Measurements from ENCODE around the gene CCNB2. TPM values are rescaled to one million over a fixed set of nuclear protein-coding genes. Genes with fewer than 3 reads are reported as not detected.

CCNB2 gene
- total and polyA plus RNA-seq, 2 donors (not counting 3 experiments of a cell fraction or from before 2014, with no cell fraction given): 55.9 to 65.2 TPM

DNA sequence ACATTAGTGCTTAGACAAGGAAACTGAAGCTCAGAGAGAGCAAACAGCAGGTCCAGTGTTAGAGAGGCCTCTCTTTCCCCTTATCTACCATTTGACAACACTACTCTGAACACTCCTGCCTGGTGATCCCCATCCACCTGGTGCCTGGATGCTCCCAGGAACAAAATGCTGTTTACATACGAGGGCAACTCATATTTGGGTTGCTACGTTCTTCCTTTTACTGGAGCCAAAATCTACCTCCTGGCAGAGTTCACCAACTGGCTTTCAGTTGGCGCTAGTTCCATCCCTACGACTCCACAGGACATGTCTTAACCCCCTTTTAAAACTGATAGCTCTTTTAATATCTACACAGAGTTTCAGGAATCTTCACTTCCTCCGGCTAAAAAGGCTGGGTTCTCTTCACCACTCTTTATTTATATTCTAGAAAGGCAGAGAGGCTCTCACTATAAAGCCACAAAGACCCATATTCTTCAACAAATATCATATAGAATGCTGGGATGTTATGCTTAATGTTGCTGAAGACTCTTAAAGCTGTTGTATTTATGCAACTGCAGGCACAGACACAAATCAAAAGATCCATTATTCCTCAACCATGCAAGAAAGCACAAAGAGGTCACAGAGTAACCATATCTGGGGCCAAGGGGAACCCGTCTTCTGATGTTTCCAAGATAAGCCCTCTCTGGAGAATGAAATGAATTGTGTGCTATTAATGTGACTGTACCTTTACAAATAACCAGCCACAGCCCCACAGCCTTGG lies 47.9 kb downstream of the CCNB2 start:
- dilution Hi-C loops (cut with MboI; ENCODE audit: extremely low pct_ligation_motif_present, low sequenced_read_pairs) (no loop called here), intact Hi-C loops (cut with micrococcal nuclease) (no loop called here)
- Histone ChIP-seq H3K27ac (ENCODE audit: insufficient read depth, low read depth, low read length) (no peak overlapping the region), H3K4me1 (ENCODE audit: control insufficient read depth, extremely low read depth, insufficient read depth, low read length) (no peaks in the 10 kb centered on the region), H4K20me1 (replicated peaks; ENCODE audit: control insufficient read depth, extremely low read depth, insufficient read depth, low read length) (no peaks in the 10 kb centered on the region), H3K36me3 (ENCODE audit: control insufficient read depth in 2 of 2, extremely low read depth in 1 of 2, insufficient read depth in 2 of 2, low read length in 2 of 2) (peaks cover 5 to 32% of the 10 kb centered on the region in 2 experiments), H2AFZ (ENCODE audit: low read depth, low read length) (no peak overlapping the region), H3K9me3 (replicated peaks; ENCODE audit: control insufficient read depth, insufficient read depth, low read length) (no peaks in the 10 kb centered on the region), H3K9ac (replicated peaks; ENCODE audit: extremely low read depth, insufficient read depth, low read length) (no peak overlapping the region), H3K9me1 (replicated peaks; ENCODE audit: control insufficient read depth, extremely low read depth, insufficient read depth, low read length) (no peaks in the 10 kb centered on the region), H3K4me3 (replicated peaks in 1 of 3; ENCODE audit: insufficient read depth in 1 of 3, low read depth in 1 of 3, low read length in 3 of 3) (no peak overlapping the region), H3K27me3 (ENCODE audit: control insufficient read depth in 2 of 2, insufficient read depth in 2 of 2, low read length in 2 of 2) (no peaks in the 10 kb centered on the region), H3K79me2 (ENCODE audit: control insufficient read depth, insufficient read depth, low read length) (no peaks in the 10 kb centered on the region), H3K4me2 (ENCODE audit: insufficient read depth, low read length) (no peak overlapping the region)
- no peak for DNase-seq (ENCODE audit: low read depth, low spot score)
- TF ChIP-seq POLR2A (IDR thresholded peaks at IDR 0.05; ENCODE audit: low read depth, low read length) (no peak), GATA2 (IDR thresholded peaks at IDR 0.05; ENCODE audit: insufficient read depth, insufficient read length, low read depth, low read length) (no peak), MYC (IDR thresholded peaks at IDR 0.05; ENCODE audit: low read depth, low read length) (no peak), POLR2AphosphoS5 (IDR thresholded peaks at IDR 0.05; ENCODE audit: insufficient read depth, low read depth, low read length) (no peak), FOS (IDR thresholded peaks at IDR 0.05; ENCODE audit: borderline replicate concordance, insufficient read depth, low read length) (no peak), JUN (IDR thresholded peaks at IDR 0.05; ENCODE audit: borderline replicate concordance, insufficient read depth, insufficient read length, low read depth) (no peak)
- TF ChIP-seq, protein P1, sequence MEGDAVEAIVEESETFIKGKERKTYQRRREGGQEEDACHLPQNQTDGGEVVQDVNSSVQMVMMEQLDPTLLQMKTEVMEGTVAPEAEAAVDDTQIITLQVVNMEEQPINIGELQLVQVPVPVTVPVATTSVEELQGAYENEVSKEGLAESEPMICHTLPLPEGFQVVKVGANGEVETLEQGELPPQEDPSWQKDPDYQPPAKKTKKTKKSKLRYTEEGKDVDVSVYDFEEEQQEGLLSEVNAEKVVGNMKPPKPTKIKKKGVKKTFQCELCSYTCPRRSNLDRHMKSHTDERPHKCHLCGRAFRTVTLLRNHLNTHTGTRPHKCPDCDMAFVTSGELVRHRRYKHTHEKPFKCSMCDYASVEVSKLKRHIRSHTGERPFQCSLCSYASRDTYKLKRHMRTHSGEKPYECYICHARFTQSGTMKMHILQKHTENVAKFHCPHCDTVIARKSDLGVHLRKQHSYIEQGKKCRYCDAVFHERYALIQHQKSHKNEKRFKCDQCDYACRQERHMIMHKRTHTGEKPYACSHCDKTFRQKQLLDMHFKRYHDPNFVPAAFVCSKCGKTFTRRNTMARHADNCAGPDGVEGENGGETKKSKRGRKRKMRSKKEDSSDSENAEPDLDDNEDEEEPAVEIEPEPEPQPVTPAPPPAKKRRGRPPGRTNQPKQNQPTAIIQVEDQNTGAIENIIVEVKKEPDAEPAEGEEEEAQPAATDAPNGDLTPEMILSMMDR (IDR thresholded peaks at IDR 0.05; ENCODE audit: extremely low read depth in 1 of 2, insufficient read depth in 1 of 2, low read depth in 1 of 2, low read length in 2 of 2): no peak
- TF ChIP-seq, protein P2, sequence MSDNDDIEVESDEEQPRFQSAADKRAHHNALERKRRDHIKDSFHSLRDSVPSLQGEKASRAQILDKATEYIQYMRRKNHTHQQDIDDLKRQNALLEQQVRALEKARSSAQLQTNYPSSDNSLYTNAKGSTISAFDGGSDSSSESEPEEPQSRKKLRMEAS (IDR thresholded peaks at IDR 0.05; ENCODE audit: insufficient read depth, insufficient read length): no peak
- FAIRE-seq: no peak
- POLR2A ChIA-PET: no interaction called here
- CTCF ChIA-PET: interaction anchor here (1.0 to 2.0 kb wide), 2 partner anchors 173 to 265 kb away, joined by 3 to 5 read pairs; no protein-coding TSS in a partner anchor
- no TSS peak for BruUV-seq (replicated peaks)

Measured in endothelial cell of umbilical vein (primary cell).